IPS-15b (cell line): Measurements from ENCODE around the gene PDCD7.
"Not testable (repeated sequence)": the region's sequence is repeated elsewhere in the genome, so short reads cannot be mapped to it uniquely, and the experiment has no call there.

Source experiments
- H3K27me3 ChIP-seq: one replicate; pipeline ENCODE4 v1.6.1; 2013; ENCODE audit warnings: low read length; ENCODE audit not compliant: control insufficient read depth, insufficient read depth
- H3K36me3 ChIP-seq: one replicate; pipeline ENCODE4 v1.6.1; 2013; ENCODE audit warnings: low read length; ENCODE audit not compliant: control insufficient read depth, insufficient read depth
- H3K4me1 ChIP-seq: one replicate; pipeline ENCODE4 v1.6.1; 2013; ENCODE audit warnings: mild to moderate bottlenecking, low read length; ENCODE audit not compliant: control insufficient read depth, insufficient read depth
- H3K4me3 ChIP-seq: one replicate; pipeline ENCODE4 v1.5.1; 2013; ENCODE audit warnings: low read depth, low read length
- H3K9ac ChIP-seq: one replicate; pipeline ENCODE4 v1.6.1; 2013; ENCODE audit warnings: low read depth, mild to moderate bottlenecking, low read length
- H3K9me3 ChIP-seq: one replicate; pipeline ENCODE4 v1.6.1; 2013; ENCODE audit warnings: mild to moderate bottlenecking, low read length; ENCODE audit not compliant: control insufficient read depth, insufficient read depth

Gene PDCD7

GRCh38 chr15:65077291-65077980 lies 56.2 kb downstream of the PDCD7 start:
- H3K27me3 ChIP-seq, result peaks cover 12% of the 10 kb centered on the region
- no peak overlapping the region for H3K9ac ChIP-seq
- no peak overlapping the region for H3K4me3 ChIP-seq
- H3K4me1 ChIP-seq, result peaks cover 7% of the 10 kb centered on the region
- no peaks in the 10 kb centered on the region for H3K9me3 ChIP-seq
- H3K36me3 ChIP-seq, result no peaks in the 10 kb centered on the region

- Histone ChIP-seq H3K4me1 (peaks cover 2% of the 10 kb centered on the region), H3K27me3 (peaks cover 12% of the 10 kb centered on the region), H3K9ac (no peak within 1 kb of the TSS), H3K9me3 (no peaks in the 10 kb centered on the region), H3K4me3 (no peak within 1 kb of the TSS), H3K36me3 (no peaks in the 10 kb centered on the region)
Measured at GRCh38 chr15:65076486-65077290, 56.9 kb downstream of the PDCD7 start, which contains the start of gene KBTBD13. Gene KBTBD13, plus strand, starts transcription at chr15:65076746. Its CDS starts 70 bp downstream, at chr15:65076816.

GRCh38 chr15:65075607-65076395 lies 57.8 kb downstream of the PDCD7 start:
- not testable (repeated sequence) for H3K4me1 ChIP-seq, H3K4me3 ChIP-seq, H3K27me3 ChIP-seq, H3K9me3 ChIP-seq, H3K9ac ChIP-seq, H3K36me3 ChIP-seq

- not testable (repeated sequence) for H3K9ac ChIP-seq, H3K27me3 ChIP-seq, H3K36me3 ChIP-seq, H3K9me3 ChIP-seq, H3K4me1 ChIP-seq, H3K4me3 ChIP-seq
Measured at GRCh38 chr15:65074946-65075345, 58.7 kb downstream of the PDCD7 start.

- Histone ChIP-seq H3K27me3 (no peaks in the 10 kb centered on the region), H3K9me3 (no peaks in the 10 kb centered on the region), H3K36me3 (no peaks in the 10 kb centered on the region), H3K4me3 (no peak overlapping the region), H3K4me1 (no peaks in the 10 kb centered on the region), H3K9ac (no peak overlapping the region)
Measured at GRCh38 chr15:65072617-65073016, 61.0 kb downstream of the PDCD7 start.

- Histone ChIP-seq H3K36me3 (no peaks in the 10 kb centered on the region), H3K4me3 (no peak overlapping the region)
Measured at GRCh38 chr15:65072027-65072426, 61.6 kb downstream of the PDCD7 start.

GRCh38 chr15:65071381-65071811 lies 62.2 kb downstream of the PDCD7 start:
- Histone ChIP-seq H3K27me3 (no peaks in the 10 kb centered on the region), H3K4me1 (no peaks in the 10 kb centered on the region), H3K9ac (no peak overlapping the region), H3K9me3 (no peaks in the 10 kb centered on the region), H3K36me3 (no peaks in the 10 kb centered on the region), H3K4me3 (no peak overlapping the region)

More at GRCh38 chr15:65072027-65072426, 61.6 kb downstream of the PDCD7 start:
- no peaks in the 10 kb centered on the region for H3K4me1 ChIP-seq
- no peak overlapping the region for H3K9ac ChIP-seq
- no peaks in the 10 kb centered on the region for H3K9me3 ChIP-seq
- H3K27me3 ChIP-seq, result no peaks in the 10 kb centered on the region

GRCh38 chr15:65069779-65070546 lies 63.6 kb downstream of the PDCD7 start:
- Histone ChIP-seq H3K36me3 (peaks cover 3% of the 10 kb centered on the region), H3K27me3 (no peaks in the 10 kb centered on the region), H3K4me1 (peaks cover 3% of the 10 kb centered on the region), H3K9ac (no peak overlapping the region), H3K9me3 (no peaks in the 10 kb centered on the region), H3K4me3 (no peak overlapping the region)

- Histone ChIP-seq H3K4me3 (no peak overlapping the region), H3K27me3 (no peaks in the 10 kb centered on the region), H3K36me3 (peaks cover 3% of the 10 kb centered on the region), H3K9me3 (no peaks in the 10 kb centered on the region), H3K9ac (no peak overlapping the region), H3K4me1 (peaks cover 3% of the 10 kb centered on the region)
Measured at GRCh38 chr15:65069179-65069578, 64.4 kb downstream of the PDCD7 start.

- H3K4me3 ChIP-seq, result peak overlapping the region; percentile 80
- peak overlapping the region; percentile 51 for H3K9ac ChIP-seq
- H3K36me3 ChIP-seq, result peaks cover 3% of the 10 kb centered on the region
- peaks cover 3% of the 10 kb centered on the region for H3K4me1 ChIP-seq
- no peaks in the 10 kb centered on the region for H3K27me3 ChIP-seq
- no peaks in the 10 kb centered on the region for H3K9me3 ChIP-seq
Measured at GRCh38 chr15:65068403-65068788, 65.2 kb downstream of the PDCD7 start.
